LNCAP (cell line): ENCODE measurements around the gene TTC32.

Source experiments
- TF ChIP-seq, protein P1 (sequence below): fragments of 450-650 bp; IDR thresholded peaks from 2 replicates; pipeline ENCODE4 v1.5.1; 2017; ENCODE audit warnings: mild to moderate bottlenecking

TTC32 gene

DNA sequence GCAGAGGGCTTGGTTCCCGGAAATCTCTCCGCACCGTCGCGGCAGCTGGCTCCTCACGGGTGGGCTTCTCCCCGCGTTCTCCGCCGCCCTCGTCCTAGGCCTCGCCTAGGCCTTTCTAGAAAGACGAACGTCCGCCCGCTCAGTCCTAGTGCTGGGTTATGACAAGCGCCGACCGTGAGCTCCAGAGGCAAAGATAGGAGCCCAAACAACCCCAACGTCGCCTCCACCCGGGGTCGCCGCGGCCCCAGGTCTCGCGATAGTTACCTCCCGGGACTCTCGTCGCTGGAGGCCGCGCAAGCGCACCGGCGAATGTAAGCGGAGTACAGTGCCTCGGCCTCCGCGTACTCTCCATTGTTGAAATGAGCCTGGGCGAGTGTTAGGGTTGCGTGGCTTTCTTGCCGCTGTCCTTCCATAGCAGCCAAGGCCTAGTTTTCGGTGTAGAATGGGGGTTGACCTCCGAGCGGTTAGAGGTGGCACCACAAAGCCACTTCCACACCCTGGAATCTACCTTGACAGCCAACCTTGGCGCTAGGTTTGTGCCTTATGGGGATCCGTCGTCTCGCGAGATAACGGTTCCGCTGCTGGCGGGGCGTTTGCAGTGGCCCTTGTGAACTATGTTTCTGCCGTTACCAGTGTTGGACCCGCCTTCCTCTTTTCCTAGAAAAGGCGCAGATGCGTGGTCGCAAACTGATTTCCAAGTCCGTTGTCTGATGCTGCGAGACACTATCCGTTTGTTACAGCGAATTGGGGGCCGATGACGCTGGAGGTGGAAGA is at the start of gene TTC32:
Gene TTC32 (minus strand): TSS at position 542 of the 774 bp plus-strand sequence. CDS start 129 bp downstream, at position 413.
- TF ChIP-seq, protein P1, sequence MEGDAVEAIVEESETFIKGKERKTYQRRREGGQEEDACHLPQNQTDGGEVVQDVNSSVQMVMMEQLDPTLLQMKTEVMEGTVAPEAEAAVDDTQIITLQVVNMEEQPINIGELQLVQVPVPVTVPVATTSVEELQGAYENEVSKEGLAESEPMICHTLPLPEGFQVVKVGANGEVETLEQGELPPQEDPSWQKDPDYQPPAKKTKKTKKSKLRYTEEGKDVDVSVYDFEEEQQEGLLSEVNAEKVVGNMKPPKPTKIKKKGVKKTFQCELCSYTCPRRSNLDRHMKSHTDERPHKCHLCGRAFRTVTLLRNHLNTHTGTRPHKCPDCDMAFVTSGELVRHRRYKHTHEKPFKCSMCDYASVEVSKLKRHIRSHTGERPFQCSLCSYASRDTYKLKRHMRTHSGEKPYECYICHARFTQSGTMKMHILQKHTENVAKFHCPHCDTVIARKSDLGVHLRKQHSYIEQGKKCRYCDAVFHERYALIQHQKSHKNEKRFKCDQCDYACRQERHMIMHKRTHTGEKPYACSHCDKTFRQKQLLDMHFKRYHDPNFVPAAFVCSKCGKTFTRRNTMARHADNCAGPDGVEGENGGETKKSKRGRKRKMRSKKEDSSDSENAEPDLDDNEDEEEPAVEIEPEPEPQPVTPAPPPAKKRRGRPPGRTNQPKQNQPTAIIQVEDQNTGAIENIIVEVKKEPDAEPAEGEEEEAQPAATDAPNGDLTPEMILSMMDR: no peak

DNA sequence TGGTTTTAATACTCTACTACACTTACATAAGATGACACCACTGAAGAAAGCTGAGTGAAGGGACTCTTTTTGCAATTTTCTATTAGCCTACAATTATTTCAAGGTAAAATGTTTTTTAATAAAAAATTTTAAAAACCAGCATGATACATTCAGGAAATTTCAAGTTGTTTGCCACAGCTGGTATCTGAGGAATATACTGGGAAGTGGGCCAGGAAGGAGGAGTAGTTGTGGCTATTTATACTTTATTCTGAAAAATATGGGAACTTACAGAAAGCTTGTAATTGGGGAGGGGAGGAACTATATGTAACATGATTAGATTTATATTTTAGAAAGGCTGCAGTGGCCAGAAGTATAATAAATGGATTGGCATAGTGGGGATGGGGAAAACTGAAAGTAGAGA is 47.3 kb upstream of the TTC32 start:
- TF ChIP-seq, protein P1: no peak

- TF ChIP-seq, protein P1: no peak
These were observed 45.6 kb upstream of the TTC32 start for GRCh38 chr2:19947184-19947940.

DNA sequence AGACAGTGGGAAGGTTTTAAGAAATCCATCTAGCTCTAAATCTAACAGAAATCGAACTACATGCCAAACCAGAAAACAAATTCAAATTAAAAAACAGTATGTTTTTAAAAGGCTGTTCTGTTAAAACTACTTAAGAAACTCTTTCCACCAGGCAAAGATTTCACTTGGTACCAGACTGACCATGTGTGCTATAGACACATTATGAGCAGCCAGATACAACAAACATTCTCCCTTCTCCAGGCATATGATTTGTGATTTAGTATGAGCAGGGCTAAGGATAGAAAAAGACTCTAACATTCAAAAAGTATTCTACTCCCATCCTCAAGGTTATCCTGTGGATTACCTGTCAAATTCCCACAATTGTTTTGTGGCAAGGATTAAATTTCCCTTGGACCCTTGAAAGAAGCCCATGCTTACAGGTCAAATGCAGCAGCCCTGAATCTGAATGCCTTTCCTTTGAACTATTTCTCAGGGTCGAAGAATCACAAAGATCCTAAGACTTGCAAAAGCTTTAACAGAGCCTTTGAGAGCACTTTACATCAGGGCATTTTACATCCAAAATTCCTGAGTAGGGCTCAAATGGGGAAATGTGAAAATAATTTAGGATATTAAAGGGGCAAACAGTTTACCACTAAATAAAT is 42.5 kb upstream of the TTC32 start:
- TF ChIP-seq, protein P1: no peak

DNA sequence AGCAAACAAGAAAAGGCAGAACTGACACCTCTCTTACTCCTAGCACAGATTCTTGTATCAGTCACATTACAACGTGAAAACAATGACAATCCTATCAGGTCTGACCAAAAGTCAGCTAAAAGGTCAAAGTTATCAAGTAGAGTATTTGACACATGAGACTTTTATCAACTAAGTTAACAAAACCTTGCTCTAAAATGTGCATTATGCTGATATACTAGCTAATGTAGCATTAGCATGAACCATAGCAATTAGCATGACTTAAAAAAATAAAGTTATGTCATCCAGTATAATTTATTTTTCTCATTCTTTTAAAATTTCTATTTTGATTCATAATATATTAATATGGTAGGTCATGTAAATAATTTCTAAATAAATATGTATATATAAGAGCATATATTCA is 41.4 kb upstream of the TTC32 start:
- TF ChIP-seq, protein P1: no peak

- TF ChIP-seq, protein P1: no peak
These were observed 40.4 kb upstream of the TTC32 start for GRCh38 chr2:19942199-19942598.

- TF ChIP-seq, protein P1: no peak
These were observed 35.2 kb upstream of the TTC32 start for GRCh38 chr2:19937004-19937403.
